Transverse colon (tissue), 3 donors: ENCODE results near the gene MISP3.

Source experiments
- CTCF ChIP-seq, 5 experiments: fragments of 200-600 bp in 3 of 5; fragments of 450-650 bp in 2 of 5; sonication (generic) in 3 of 5; IDR thresholded peaks; 1 replicate in 2 of 5; 2 replicates in 3 of 5; pipeline ENCODE4 v1.5.1; 2016 to 2017; ENCODE audit warnings: antibody characterized with exemption in 5 of 5, inconsistent platforms in 3 of 5, mild to moderate bottlenecking in 2 of 5, moderate library complexity in 1 of 5
- EP300 ChIP-seq: sonication (generic); formaldehyde crosslinking; IDR thresholded peaks from one replicate; pipeline ENCODE4 v1.6.1; 2017; ENCODE audit warnings: antibody characterized with exemption, low read depth

- TF ChIP-seq EP300 (no peak), CTCF (IDR thresholded peaks at IDR 0.05) (no peak)
These were observed 44.6 kb upstream of the MISP3 start, which contains the start of gene RLN3 for GRCh38 chr19:14027856-14028450.
